ENCODE results near the gene ATP8A1.

ATP8A1 gene

GRCh38 chr4:42416017-42416416, 240.9 kb downstream of the ATP8A1 start:
- TF ChIP-seq CTCF (IDR thresholded peaks at IDR 0.05; ENCODE audit: extremely low read depth, insufficient read depth, missing control alignments) = no peak
- no peak for DNase-seq (ENCODE audit: low spot score)
- in situ Hi-C loops (cut with MboI; ENCODE audit: low pct_unique_long_range_greater_than_20kb, low sequenced_read_pairs, unreplicated experiment) = no loop called here

DNA sequence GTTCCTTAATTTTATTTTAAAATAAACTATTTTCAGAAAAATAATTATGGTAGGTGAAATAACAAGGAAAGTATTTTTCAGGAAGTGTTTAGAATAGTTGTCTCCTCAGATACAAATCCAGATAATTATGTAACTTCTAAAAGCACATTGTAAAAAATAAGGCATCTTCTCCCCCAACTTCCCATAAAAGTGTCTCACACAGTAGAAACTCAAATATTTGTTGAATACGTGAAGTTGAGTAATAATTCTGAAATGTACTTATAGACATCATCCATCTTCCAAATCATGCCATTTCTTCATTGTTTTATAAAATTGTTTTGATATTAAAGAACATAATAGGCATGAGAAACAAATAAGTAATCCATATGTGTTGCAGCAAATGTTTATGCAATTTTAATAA, 241.6 kb downstream of the ATP8A1 start:
- in situ Hi-C loops (cut with MboI; ENCODE audit: low pct_unique_long_range_greater_than_20kb, low sequenced_read_pairs, unreplicated experiment) = no loop called here
- no peak for TF ChIP-seq CTCF (IDR thresholded peaks at IDR 0.05; ENCODE audit: extremely low read depth, insufficient read depth, missing control alignments)

GRCh38 chr4:42412251-42412650, 244.7 kb downstream of the ATP8A1 start:
- DNase-seq (ENCODE audit: low spot score) = no peak
- TF ChIP-seq CTCF (IDR thresholded peaks at IDR 0.05; ENCODE audit: extremely low read depth, insufficient read depth, missing control alignments) = no peak
- in situ Hi-C loops (cut with MboI; ENCODE audit: low pct_unique_long_range_greater_than_20kb, low sequenced_read_pairs, unreplicated experiment) = no loop called here

More for the DNA sequence above, 241.6 kb downstream of the ATP8A1 start:
- DNase-seq (ENCODE audit: low spot score) = no peak

- no peak for DNase-seq (ENCODE audit: low spot score)
- in situ Hi-C loops (cut with MboI; ENCODE audit: low pct_unique_long_range_greater_than_20kb, low sequenced_read_pairs, unreplicated experiment) = no loop called here
- no peak for TF ChIP-seq CTCF (IDR thresholded peaks at IDR 0.05; ENCODE audit: extremely low read depth, insufficient read depth, missing control alignments)
Observed at GRCh38 chr4:42411803-42412202, 245.1 kb downstream of the ATP8A1 start.

DNA sequence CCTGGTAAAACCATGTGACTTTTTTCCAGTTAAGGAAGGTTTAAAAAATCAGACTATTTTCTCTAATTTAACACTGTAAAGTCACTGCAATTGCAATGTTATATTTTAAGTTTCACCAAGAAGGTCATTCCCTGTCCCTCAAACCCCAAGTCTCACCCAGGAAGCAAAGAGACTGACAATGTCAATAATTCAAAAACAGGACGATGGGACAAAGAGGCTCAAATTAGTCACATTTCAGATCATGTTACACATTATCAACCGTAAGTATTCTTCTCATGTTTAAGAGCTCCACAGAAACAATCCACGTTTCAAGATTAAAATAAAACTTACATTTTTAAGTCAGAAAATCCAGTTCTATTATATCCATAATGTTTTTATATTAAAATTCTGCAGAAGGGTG, 246.5 kb downstream of the ATP8A1 start:
- no peak for TF ChIP-seq CTCF (IDR thresholded peaks at IDR 0.05; ENCODE audit: extremely low read depth, insufficient read depth, missing control alignments)
- no peak for DNase-seq (ENCODE audit: low spot score)
- in situ Hi-C loops (cut with MboI; ENCODE audit: low pct_unique_long_range_greater_than_20kb, low sequenced_read_pairs, unreplicated experiment) = no loop called here

GRCh38 chr4:42404001-42404400, 252.9 kb downstream of the ATP8A1 start:
- no peak for TF ChIP-seq CTCF (IDR thresholded peaks at IDR 0.05; ENCODE audit: extremely low read depth, insufficient read depth, missing control alignments)
- DNase-seq (ENCODE audit: low spot score) = no peak
- in situ Hi-C loops (cut with MboI; ENCODE audit: low pct_unique_long_range_greater_than_20kb, low sequenced_read_pairs, unreplicated experiment) = no loop called here

DNA sequence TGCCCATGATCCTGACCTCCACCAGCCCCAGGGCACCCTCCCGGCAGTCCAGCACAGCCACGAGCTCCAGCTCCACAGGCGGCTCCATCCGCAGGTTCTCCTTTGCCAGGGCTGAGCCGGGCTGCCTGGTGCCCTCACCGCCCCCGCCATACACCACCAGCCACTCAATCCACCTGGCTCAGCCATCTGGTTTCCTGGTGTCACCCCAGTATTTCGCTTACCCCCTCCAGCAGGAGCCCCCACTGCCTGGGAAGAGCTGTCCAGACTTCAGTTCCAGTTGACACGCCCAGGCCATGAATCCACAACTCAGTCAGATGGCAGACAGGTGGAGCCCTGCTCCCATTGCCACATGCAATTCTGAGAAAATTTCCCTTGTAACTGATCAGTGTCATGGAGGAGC, 255.7 kb downstream of the ATP8A1 start:
- in situ Hi-C loops (cut with MboI; ENCODE audit: low pct_unique_long_range_greater_than_20kb, low sequenced_read_pairs, unreplicated experiment) = no loop called here
- DNase-seq (ENCODE audit: low spot score) = no peak
- TF ChIP-seq CTCF (IDR thresholded peaks at IDR 0.05; ENCODE audit: extremely low read depth, insufficient read depth, missing control alignments) = peak; percentile 12

Measured in GM13977 (cell line).